CD4-positive, alpha-beta T cell (primary cell): ENCODE results near the gene GALNT8. TPM values are rescaled to one million over a fixed set of nuclear protein-coding genes. Genes with fewer than 3 reads are reported as not detected.
A peak's percentile ranks its signal among the peaks of the same experiment; 100 is the strongest.

Experiments used
- ATAC-seq: fragments of 200-7000 bp; cut with Tn5 transposase; one replicate; pipeline ENCODE4 v1.10.0; 2022; ENCODE audit warnings: mild to moderate bottlenecking; ENCODE audit not compliant: poor library complexity
- CTCF ChIA-PET: fragments of 350-600 bp; sonication (Branson Sonifier 250); formaldehyde crosslinking; loops from one replicate; lab custom pipeline; 2021; ENCODE audit warnings: antibody characterized with exemption, inconsistent platforms; lab: Charles Lee
- POLR2A ChIA-PET: fragments of 350-600 bp; sonication (Branson Sonifier 250); formaldehyde crosslinking; loops from one replicate; lab custom pipeline; 2021; ENCODE audit warnings: antibody characterized with exemption, inconsistent platforms; lab: Charles Lee
- DNase-seq, 14 experiments: peaks; one replicate each; pipeline ENCODE4 v3.0.0-alpha.2; 2013 to 2020; ENCODE audit warnings: mixed read lengths in 2 of 14
- H3K27ac ChIP-seq, 2 donors: one replicate each; pipeline versions ENCODE4 v1.5.1 to v1.7.0; 2013; ENCODE audit warnings: low read length in 2 of 2, low read depth in 1 of 2, mild to moderate bottlenecking in 1 of 2
- H3K27me3 ChIP-seq, 2 experiments: 1 replicate in 1 of 2; 2 replicates in 1 of 2; pipeline versions ENCODE4 v1.6.1 to v1.7.0; 2013; ENCODE audit warnings: low read length in 2 of 2, control low read depth in 1 of 2, mild to moderate bottlenecking in 1 of 2, moderate library complexity in 1 of 2; ENCODE audit not compliant: insufficient read depth in 2 of 2, control insufficient read depth in 1 of 2
- H3K36me3 ChIP-seq: one replicate; pipeline ENCODE4 v1.6.1; 2013; ENCODE audit warnings: low read length, control low read depth; ENCODE audit not compliant: insufficient read depth
- H3K4me1 ChIP-seq: one replicate; pipeline ENCODE4 v1.6.1; 2013; ENCODE audit warnings: low read length, control low read depth; ENCODE audit not compliant: insufficient read depth
- H3K4me3 ChIP-seq: one replicate; pipeline ENCODE4 v1.5.1; 2013; ENCODE audit warnings: mild to moderate bottlenecking, low read length, moderate library complexity
- H3K9me3 ChIP-seq, 2 experiments: 1 replicate in 1 of 2; 2 replicates in 1 of 2; pipeline versions ENCODE4 v1.6.1 to v1.7.0; 2013; ENCODE audit warnings: low read length in 2 of 2, mild to moderate bottlenecking in 2 of 2, control low read depth in 1 of 2, moderate library complexity in 1 of 2; ENCODE audit not compliant: control insufficient read depth in 1 of 2, insufficient read depth in 1 of 2
- H3K27ac Mint-ChIP-seq: one replicate; pipeline ENCODE4 v1.8.0; 2020; ENCODE audit warnings: mixed read lengths
- H3K27me3 Mint-ChIP-seq: one replicate; pipeline ENCODE4 v1.8.0; 2021; ENCODE audit warnings: mixed read lengths
- H3K36me3 Mint-ChIP-seq: one replicate; pipeline ENCODE4 v1.8.0; 2021; ENCODE audit warnings: low read depth, mixed read lengths
- H3K4me1 Mint-ChIP-seq: one replicate; pipeline ENCODE4 v1.8.0; 2021; ENCODE audit warnings: low read depth, mixed read lengths
- H3K4me3 Mint-ChIP-seq: one replicate; pipeline ENCODE4 v1.8.0; 2020; ENCODE audit warnings: mild to moderate bottlenecking, mixed read lengths
- H3K9me3 Mint-ChIP-seq: one replicate; pipeline ENCODE4 v1.8.0; 2020; ENCODE audit warnings: mixed read lengths
- intact Hi-C, 2 experiments: fragments of 100-400 bp; cut with DNase I in 1 of 2; cut with micrococcal nuclease in 1 of 2; formaldehyde crosslinking; loops; one replicate each; pipeline versions ENCODE4 v1.15.1 to v1.9.0; 2023 to 2025; cut with DNase I, micrococcal nuclease
- total RNA-seq, 174 experiments: library from RNA in 2 of 174; stranded (reverse) in 2 of 174; gene quantifications; one replicate each; pipeline ENCODE4 v1.2.3 and lab custom pipeline; 2021 to 2026
- TF ChIP-seq, protein P1 (sequence below): fragments of 200-600 bp; IDR thresholded peaks from one replicate; pipeline ENCODE4 v1.8.0; 2022; ENCODE audit warnings: antibody characterized with exemption, mild to moderate bottlenecking

GALNT8 gene
- total RNA-seq, 2 experiments from 2014 or later = 0.44 to 0.56 TPM

GRCh38 chr12:4807116-4807783 is 87.0 kb downstream of the GALNT8 start:
- DNase-seq (peak in 4 of 14 experiments; percentile 13 to 60 (median 44)), ATAC-seq (peak; percentile 40)
- Histone ChIP-seq H3K27ac (no peak overlapping the region), H3K4me3 (peak overlapping the region; percentile 6), H3K27me3 (peaks cover 12 to 13% of the 10 kb centered on the region in 2 experiments), H3K4me1 (peaks cover 39% of the 10 kb centered on the region), H3K36me3 (no peaks in the 10 kb centered on the region), H3K9me3 (peaks cover 0 to 5% of the 10 kb centered on the region in 2 experiments)
- CTCF ChIA-PET = interaction anchor here (0.6 to 1.1 kb wide), 2 partner anchors 48 to 700 kb away, joined by 3 read pairs; no protein-coding TSS in a partner anchor
- Mint-ChIP-seq H3K27me3 (peaks cover 52% of the 10 kb centered on the region), H3K36me3 (no peaks in the 10 kb centered on the region), H3K4me1 (peaks cover 40% of the 10 kb centered on the region), H3K4me3 (peak overlapping the region; percentile 14), H3K9me3 (no peaks in the 10 kb centered on the region), H3K27ac (peak overlapping the region; percentile 28)
- intact Hi-C loops = no loop called here
- TF ChIP-seq, protein P1, sequence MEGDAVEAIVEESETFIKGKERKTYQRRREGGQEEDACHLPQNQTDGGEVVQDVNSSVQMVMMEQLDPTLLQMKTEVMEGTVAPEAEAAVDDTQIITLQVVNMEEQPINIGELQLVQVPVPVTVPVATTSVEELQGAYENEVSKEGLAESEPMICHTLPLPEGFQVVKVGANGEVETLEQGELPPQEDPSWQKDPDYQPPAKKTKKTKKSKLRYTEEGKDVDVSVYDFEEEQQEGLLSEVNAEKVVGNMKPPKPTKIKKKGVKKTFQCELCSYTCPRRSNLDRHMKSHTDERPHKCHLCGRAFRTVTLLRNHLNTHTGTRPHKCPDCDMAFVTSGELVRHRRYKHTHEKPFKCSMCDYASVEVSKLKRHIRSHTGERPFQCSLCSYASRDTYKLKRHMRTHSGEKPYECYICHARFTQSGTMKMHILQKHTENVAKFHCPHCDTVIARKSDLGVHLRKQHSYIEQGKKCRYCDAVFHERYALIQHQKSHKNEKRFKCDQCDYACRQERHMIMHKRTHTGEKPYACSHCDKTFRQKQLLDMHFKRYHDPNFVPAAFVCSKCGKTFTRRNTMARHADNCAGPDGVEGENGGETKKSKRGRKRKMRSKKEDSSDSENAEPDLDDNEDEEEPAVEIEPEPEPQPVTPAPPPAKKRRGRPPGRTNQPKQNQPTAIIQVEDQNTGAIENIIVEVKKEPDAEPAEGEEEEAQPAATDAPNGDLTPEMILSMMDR = no peak
- POLR2A ChIA-PET = interaction anchor here (1.3 kb wide), 1 partner anchor 50 kb away, joined by 4 read pairs; no protein-coding TSS in a partner anchor

DNA sequence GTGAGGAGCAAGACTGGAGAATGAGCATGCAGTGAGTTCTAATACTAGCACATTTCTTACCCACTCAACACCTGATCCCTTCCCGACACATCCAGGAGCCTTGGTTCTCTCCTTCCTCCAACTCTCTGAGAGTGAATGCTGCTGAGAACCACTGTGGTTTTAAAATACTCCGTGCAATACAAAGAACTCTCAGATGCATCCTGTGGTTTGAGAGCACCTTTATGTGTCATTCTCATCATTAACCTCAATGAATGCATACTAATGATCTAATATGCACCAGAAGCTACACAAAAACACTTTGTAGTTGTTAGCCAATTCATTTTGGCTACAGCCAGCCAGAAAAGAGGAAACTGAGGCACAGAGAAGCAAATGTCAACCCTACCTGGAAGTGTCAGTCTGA is 87.6 kb downstream of the GALNT8 start:
- intact Hi-C loops = no loop called here
- H3K4me3 Mint-ChIP-seq = peak overlapping the region; percentile 14
- H3K36me3 Mint-ChIP-seq = no peaks in the 10 kb centered on the region
- DNase-seq (peak in 3 of 14 experiments; percentile 36 to 62 (median 53)), ATAC-seq (peak; percentile 53)
- H3K9me3 Mint-ChIP-seq = no peaks in the 10 kb centered on the region
- H3K27ac ChIP-seq = no peak overlapping the region
- no peaks in the 10 kb centered on the region for H3K36me3 ChIP-seq
- peaks cover 12 to 13% of the 10 kb centered on the region in 2 experiments for H3K27me3 ChIP-seq
- CTCF ChIA-PET = interaction anchor here (0.6 kb wide), 1 partner anchor 700 kb away, joined by 3 read pairs; no protein-coding TSS in a partner anchor
- POLR2A ChIA-PET = interaction anchor here (1.3 kb wide), 1 partner anchor 50 kb away, joined by 4 read pairs; no protein-coding TSS in a partner anchor
- H3K4me1 ChIP-seq = peaks cover 39% of the 10 kb centered on the region
- H3K4me3 ChIP-seq = peak overlapping the region; percentile 6
- H3K9me3 ChIP-seq = peaks cover 0 to 5% of the 10 kb centered on the region in 2 experiments
- TF ChIP-seq, protein P1 = no peak
- peak overlapping the region; percentile 28 for H3K27ac Mint-ChIP-seq
- H3K27me3 Mint-ChIP-seq = peaks cover 52% of the 10 kb centered on the region
- H3K4me1 Mint-ChIP-seq = peaks cover 40% of the 10 kb centered on the region

GRCh38 chr12:4809013-4809448 is 88.8 kb downstream of the GALNT8 start:
- peaks cover 39% of the 10 kb centered on the region for H3K4me1 ChIP-seq
- H3K27ac Mint-ChIP-seq = no peak overlapping the region
- no peak overlapping the region for H3K27ac ChIP-seq
- peaks cover 0 to 5% of the 10 kb centered on the region in 2 experiments for H3K9me3 ChIP-seq
- ChIA-PET CTCF (no interaction called here), POLR2A (no interaction called here)
- H3K36me3 ChIP-seq = no peaks in the 10 kb centered on the region
- DNase-seq = peak in 4 of 14 experiments; percentile 23 to 53 (median 46)
- intact Hi-C loops = no loop called here
- H3K4me3 Mint-ChIP-seq = peak overlapping the region; percentile 81
- ATAC-seq = peak; percentile 22
- no peaks in the 10 kb centered on the region for H3K36me3 Mint-ChIP-seq
- H3K4me3 ChIP-seq = peak overlapping the region; percentile 10
- H3K9me3 Mint-ChIP-seq = no peaks in the 10 kb centered on the region
- peaks cover 40% of the 10 kb centered on the region for H3K4me1 Mint-ChIP-seq
- peaks cover 52% of the 10 kb centered on the region for H3K27me3 Mint-ChIP-seq
- peaks cover 12 to 13% of the 10 kb centered on the region in 2 experiments for H3K27me3 ChIP-seq
- TF ChIP-seq, protein P1 = no peak
